GM18508 (cell line): ENCODE results near the gene APOM.

Experiments
- ATAC-seq: cut with Tn5 transposase; IDR thresholded peaks from one replicate; pipeline ENCODE4 v1.9.1; 2021; ENCODE audit warnings: moderate number of reproducible peaks; ENCODE audit not compliant: insufficient read depth, unreplicated experiment

APOM gene

GRCh38 chr6:31655349-31656237 lies at the start of gene APOM:
TSS of gene APOM (plus strand) at chr6:31655894. CDS start at chr6:31655967, 73 bp downstream.
- ATAC-seq, result no peak

DNA sequence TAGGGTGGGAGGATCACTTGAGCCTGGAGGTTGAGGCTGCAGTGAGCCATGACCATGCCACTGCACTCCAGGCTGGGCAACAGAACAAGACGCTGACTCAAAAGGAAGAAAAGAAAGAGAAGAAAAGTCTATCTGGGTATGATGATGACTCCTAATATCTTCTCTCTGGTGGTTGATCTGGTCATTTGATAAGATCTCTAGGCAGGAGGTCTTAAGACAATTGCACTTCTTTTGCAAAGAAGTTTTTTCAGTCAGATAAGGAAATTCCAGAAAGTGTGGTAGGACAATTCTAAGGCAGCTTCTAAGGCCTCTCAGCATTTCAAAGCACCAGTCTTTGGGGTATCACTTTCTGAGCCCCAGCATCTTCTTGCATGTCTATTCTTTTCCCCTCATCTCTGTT lies 48.4 kb upstream of the APOM start:
- no peak for ATAC-seq

- ATAC-seq, result no peak
Observed at GRCh38 chr6:31609519-31610406, 45.9 kb upstream of the APOM start.

DNA sequence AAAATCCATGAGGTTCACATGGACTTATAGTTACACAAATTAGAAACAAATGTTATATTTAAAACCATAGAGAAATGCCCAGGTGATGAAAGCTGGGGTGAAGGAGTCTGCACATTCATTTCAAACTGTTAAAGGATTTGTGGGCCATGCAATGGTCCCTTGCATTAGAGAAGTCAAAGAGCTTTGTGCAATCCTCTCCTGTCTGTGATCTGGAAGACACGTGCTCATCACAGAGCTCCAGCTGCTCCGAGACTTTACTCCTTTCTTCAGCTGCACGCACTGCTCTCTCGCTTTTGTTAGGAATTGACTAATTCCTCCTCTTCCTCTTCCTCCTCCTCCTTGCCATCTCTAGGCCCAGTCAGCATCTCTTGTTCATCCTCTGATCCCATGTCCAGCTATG lies 44.7 kb upstream of the APOM start:
- no peak for ATAC-seq

- no peak for ATAC-seq
Observed at GRCh38 chr6:31614075-31614619, 41.5 kb upstream of the APOM start.

GRCh38 chr6:31614684-31615578 lies 40.8 kb upstream of the APOM start, which contains the start of gene AIF1:
TSS of gene AIF1 (plus strand) at chr6:31615234. CDS start at chr6:31615330, 96 bp downstream.
- no peak for ATAC-seq

DNA sequence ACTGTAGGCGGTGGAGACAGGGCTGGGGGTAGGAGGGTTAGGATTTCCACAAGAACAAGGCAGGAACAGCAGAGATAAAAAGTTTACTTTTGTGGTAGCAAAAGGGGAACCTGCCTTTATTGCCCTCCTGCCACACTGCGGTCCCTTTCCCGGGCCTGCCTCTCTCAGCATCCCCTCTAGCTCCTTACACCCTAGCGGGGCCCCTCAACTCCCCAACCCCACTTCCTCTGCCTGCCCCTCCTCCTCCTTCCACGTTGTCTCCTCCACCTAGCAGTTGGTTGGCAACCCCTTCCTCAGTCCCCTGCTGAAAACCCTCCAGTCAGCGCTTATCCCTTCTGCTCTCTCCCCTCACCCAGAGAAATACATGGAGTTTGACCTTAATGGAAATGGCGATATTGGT lies 39.9 kb upstream of the APOM start:
- no peak for ATAC-seq

DNA sequence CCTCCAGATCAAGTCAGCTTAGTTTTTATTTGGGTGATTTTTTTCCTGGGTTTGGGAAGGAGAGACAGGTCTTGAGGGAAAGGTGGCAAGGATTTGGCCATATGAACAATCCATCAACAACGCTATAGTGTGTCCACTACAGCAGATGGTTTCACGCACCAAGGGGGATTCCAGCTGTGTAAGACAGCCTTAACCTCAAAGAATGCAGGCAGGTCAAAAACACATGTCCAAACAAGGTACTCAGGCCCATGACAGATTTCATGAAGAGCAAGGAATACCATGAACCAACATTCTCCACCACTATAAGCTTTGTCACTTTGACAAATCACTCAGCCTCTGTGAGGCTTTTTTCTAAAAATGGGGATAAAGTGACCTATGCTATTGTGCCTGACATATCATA lies 38.7 kb upstream of the APOM start:
- ATAC-seq, result no peak

DNA sequence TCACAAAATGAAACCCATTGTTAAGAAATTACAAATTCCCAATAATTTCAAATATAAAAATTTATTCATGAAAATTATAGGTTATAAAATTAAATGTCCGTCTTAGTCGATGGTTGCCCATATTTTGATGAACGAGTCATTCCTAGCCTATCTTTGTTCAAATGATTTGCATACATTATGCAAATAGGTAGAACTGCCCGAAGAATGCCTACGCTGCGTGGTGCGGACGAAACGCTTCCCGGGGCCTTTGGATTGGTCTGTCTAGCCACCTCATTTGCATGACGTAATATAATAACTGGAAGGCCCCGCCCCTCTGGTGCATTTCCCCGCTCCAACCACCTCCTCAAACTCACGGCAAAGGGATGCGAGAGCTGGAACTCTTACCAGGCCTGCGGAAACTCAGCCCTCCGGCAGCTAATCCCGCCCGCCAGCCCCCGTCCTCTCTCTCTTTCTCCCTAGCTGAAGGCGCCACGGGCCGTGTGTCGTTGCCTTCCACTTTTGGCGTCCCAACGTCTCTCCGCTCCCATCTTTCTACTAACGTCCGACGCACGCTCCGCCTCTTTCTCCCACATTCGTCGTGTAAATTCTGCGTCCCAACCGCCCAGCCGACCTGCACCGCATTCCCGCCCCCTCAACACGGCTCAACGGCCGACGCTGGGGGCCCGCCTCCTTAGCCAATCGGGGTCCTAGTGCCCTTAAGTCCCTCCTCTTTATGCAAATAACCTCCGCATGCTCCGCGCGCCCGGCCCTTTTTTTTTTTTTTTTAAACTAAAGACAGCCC lies 35.7 kb upstream of the APOM start:
- peak; percentile 60 for ATAC-seq

DNA sequence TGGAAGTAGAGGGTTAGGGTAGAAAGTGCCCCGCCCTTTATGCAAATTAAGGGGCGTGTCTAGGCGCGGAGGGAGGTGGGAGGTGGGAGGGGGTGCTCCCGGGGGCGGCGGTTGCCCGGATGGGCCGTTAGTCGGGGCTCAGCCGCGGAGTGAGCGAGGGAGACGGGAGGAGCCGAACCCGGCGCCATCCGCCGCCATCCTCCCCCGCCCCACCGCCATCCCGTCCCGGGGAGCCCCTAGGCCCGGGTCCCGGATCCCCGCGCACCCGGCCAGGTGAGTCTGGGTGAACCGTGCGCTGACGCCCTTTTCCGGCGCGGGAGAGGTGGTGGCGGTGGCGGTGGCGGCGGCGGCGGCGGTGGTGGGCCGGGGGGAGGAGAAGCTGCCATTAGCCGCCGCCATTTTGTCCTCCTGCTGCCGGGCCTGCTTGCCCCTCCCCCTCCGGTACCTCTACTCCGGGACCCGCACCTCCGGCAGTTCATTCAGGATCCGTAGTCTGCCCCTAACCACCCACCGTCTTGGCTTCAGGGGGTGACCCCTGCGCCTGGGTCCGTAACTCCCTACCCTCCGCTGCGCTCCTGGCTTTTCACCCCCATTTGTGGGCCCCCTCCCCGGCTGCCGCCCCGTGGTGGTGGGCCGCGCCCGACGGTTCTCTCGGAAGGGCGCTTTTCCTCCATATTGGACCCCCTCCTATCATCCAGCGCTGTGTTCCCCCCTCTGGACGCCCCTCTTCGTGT lies 34.9 kb upstream of the APOM start, which contains the start of gene PRRC2A:
Gene PRRC2A, plus strand, starts transcription at position 130 of the 734 bp plus-strand sequence. CDS start 2,075 bp downstream, outside the sequence.
- peak; percentile 8 for ATAC-seq

GRCh38 chr6:31621320-31621939 lies 34.3 kb upstream of the APOM start:
- no peak for ATAC-seq

- ATAC-seq, result no peak
Observed at GRCh38 chr6:31621991-31622390, 33.7 kb upstream of the APOM start.

- ATAC-seq, result no peak
Observed at GRCh38 chr6:31622684-31623091, 33.0 kb upstream of the APOM start.

DNA sequence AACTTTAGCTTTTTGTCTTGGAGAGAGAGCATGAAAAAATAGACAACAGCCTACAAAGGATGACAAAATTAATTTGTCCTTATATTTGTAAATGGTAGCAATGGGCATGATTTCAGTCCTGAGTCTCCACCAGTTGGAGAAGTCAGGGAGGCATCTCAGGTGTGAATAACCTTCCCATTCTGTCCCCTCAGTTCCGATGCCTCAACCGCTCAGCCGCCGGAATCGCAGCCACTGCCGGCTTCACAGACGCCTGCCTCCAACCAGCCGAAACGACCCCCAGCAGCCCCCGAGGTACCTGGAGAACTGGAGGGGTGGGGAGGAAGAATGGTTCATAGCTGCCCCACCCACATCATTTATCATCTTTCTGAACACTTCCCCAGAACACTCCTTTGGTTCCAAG lies 31.6 kb upstream of the APOM start:
- no peak for ATAC-seq

DNA sequence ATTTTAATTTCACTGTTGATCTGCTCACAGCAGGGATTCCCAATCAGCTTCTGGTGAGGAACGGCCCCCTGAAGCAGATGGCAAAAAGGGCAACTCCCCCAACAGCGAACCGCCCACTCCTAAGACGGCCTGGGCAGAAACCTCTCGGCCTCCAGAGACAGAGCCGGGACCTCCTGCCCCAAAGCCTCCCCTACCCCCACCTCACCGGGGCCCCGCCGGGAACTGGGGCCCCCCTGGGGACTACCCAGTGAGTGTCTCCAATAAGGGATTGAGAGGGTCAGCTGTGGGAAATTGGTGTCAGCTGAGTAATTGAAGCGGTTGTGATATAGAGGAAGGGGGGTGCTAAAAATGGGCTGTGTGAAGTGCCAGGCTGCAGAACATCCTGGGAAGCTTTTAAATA lies 28.7 kb upstream of the APOM start:
- ATAC-seq, result no peak

DNA sequence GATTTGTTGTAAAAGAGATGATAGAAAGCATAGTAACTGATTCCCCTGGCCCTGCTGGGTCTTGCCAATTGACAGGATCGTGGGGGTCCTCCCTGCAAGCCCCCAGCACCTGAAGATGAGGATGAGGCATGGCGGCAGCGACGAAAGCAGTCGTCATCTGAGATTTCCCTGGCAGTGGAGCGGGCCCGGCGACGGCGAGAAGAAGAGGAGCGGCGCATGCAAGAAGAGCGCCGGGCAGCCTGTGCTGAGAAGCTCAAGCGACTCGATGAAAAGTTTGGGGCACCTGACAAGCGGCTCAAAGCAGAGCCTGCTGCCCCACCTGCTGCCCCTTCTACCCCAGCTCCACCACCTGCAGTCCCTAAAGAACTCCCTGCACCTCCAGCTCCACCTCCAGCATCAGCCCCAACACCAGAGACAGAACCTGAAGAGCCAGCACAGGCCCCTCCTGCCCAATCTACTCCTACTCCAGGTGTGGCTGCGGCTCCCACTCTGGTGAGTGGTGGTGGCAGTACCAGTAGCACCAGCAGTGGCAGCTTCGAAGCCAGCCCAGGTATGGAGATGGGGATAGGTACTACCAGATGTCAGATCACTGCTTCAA lies 27.9 kb upstream of the APOM start:
- no peak for ATAC-seq

GRCh38 chr6:31629014-31629413 lies 26.7 kb upstream of the APOM start:
- ATAC-seq, result no peak
